GM18951 (cell line): ENCODE results near the gene ZNF780B.

Experiments
- POLR2A ChIP-seq: IDR thresholded peaks from 4 replicates; pipeline ENCODE4 v1.6.1; 2011; ENCODE audit warnings: mild to moderate bottlenecking; ENCODE audit not compliant: insufficient read length, insufficient read depth; ENCODE audit errors: extremely low read depth
- in situ Hi-C: fragments of 300-500 bp; cut with MboI; formaldehyde crosslinking; loops from one replicate; pipeline ENCODE4 v1.12.0; 2022; ENCODE audit warnings: low sequenced_read_pairs, mixed read lengths, inconsistent platforms; ENCODE audit not compliant: unreplicated experiment

Gene ZNF780B

GRCh38 chr19:40013991-40014390 lies 42.0 kb downstream of the ZNF780B start:
- in situ Hi-C loops: no loop called here
- TF ChIP-seq POLR2A: no peak

- TF ChIP-seq POLR2A: no peak
- in situ Hi-C loops: no loop called here
Measured at GRCh38 chr19:40009674-40010073, 46.4 kb downstream of the ZNF780B start.

GRCh38 chr19:40006273-40006691 lies 49.7 kb downstream of the ZNF780B start:
- no peak for TF ChIP-seq POLR2A
- in situ Hi-C loops: no loop called here

GRCh38 chr19:40005691-40006272 lies 50.2 kb downstream of the ZNF780B start:
- in situ Hi-C loops: no loop called here
- no peak for TF ChIP-seq POLR2A

- no peak for TF ChIP-seq POLR2A
Measured at GRCh38 chr19:39998501-39998900, 57.5 kb downstream of the ZNF780B start.

GRCh38 chr19:39997638-39998216 lies 58.3 kb downstream of the ZNF780B start:
- in situ Hi-C loops: no loop called here
- no peak for TF ChIP-seq POLR2A

More at GRCh38 chr19:39998501-39998900, 57.5 kb downstream of the ZNF780B start:
- in situ Hi-C loops: no loop called here

GRCh38 chr19:39996811-39997637 lies 59.0 kb downstream of the ZNF780B start, which contains the start of gene ZNF546:
TSS of gene ZNF546 (plus strand) at chr19:39997060. CDS start at chr19:39998327, 1,267 bp downstream.
- in situ Hi-C loops: no loop called here
- peak; percentile 94 for TF ChIP-seq POLR2A

- TF ChIP-seq POLR2A: no peak
- in situ Hi-C loops: no loop called here
Measured at GRCh38 chr19:39996218-39996810, 59.7 kb downstream of the ZNF780B start.

- in situ Hi-C loops: no loop called here
- TF ChIP-seq POLR2A: no peak
Measured at GRCh38 chr19:39995794-39996193, 60.2 kb downstream of the ZNF780B start.

GRCh38 chr19:39994361-39994760 lies 61.7 kb downstream of the ZNF780B start:
- no peak for TF ChIP-seq POLR2A
- in situ Hi-C loops: no loop called here

- in situ Hi-C loops: no loop called here
- TF ChIP-seq POLR2A: no peak
Measured at GRCh38 chr19:39993605-39994004, 62.4 kb downstream of the ZNF780B start.

GRCh38 chr19:39987596-39987995 lies 68.4 kb downstream of the ZNF780B start:
- in situ Hi-C loops: no loop called here
- TF ChIP-seq POLR2A: no peak

GRCh38 chr19:39987167-39987566 lies 68.9 kb downstream of the ZNF780B start:
- in situ Hi-C loops: no loop called here
- TF ChIP-seq POLR2A: no peak
